ENCODE measurements around the gene ARHGEF6.
"Not testable (repeated sequence)": the region's sequence is repeated elsewhere in the genome, so short reads cannot be mapped to it uniquely, and the experiment has no call there.

Gene ARHGEF6

GRCh38 chrX:136780763-136781162, at the start of gene ARHGEF6:
Gene ARHGEF6 (minus strand): TSS chrX:136780932. CDS start chrX:136780882, 50 bp downstream.
- no peak for DNase-seq (ENCODE audit: low read depth in 2 of 2)

- DNase-seq (ENCODE audit: low read depth in 2 of 2) = no peak
Observed at GRCh38 chrX:136829413-136829812, 48.7 kb upstream of the ARHGEF6 start.

GRCh38 chrX:136828830-136829229, 48.1 kb upstream of the ARHGEF6 start:
- DNase-seq (ENCODE audit: low read depth in 2 of 2) = no peak

- no peak for DNase-seq (ENCODE audit: low read depth in 2 of 2)
Observed at GRCh38 chrX:136827026-136827425, 46.3 kb upstream of the ARHGEF6 start.

GRCh38 chrX:136825771-136826170, 45.0 kb upstream of the ARHGEF6 start:
- no peak for DNase-seq (ENCODE audit: low read depth in 2 of 2)

- no peak for DNase-seq (ENCODE audit: low read depth in 2 of 2)
Observed at GRCh38 chrX:136823175-136823574, 42.4 kb upstream of the ARHGEF6 start.

- DNase-seq (ENCODE audit: low read depth in 2 of 2) = no peak
Observed at GRCh38 chrX:136822337-136823095, 41.8 kb upstream of the ARHGEF6 start.

GRCh38 chrX:136819756-136820155, 39.0 kb upstream of the ARHGEF6 start:
- DNase-seq (ENCODE audit: low read depth in 2 of 2) = not testable (repeated sequence)

GRCh38 chrX:136819031-136819703, 38.4 kb upstream of the ARHGEF6 start:
- no peak for DNase-seq (ENCODE audit: low read depth in 2 of 2)

- no peak for DNase-seq (ENCODE audit: low read depth in 2 of 2)
Observed at GRCh38 chrX:136816975-136817374, 36.2 kb upstream of the ARHGEF6 start.

- no peak for DNase-seq (ENCODE audit: low read depth in 2 of 2)
Observed at GRCh38 chrX:136814847-136815750, 34.4 kb upstream of the ARHGEF6 start.

GRCh38 chrX:136812286-136812685, 31.6 kb upstream of the ARHGEF6 start:
- no peak for DNase-seq (ENCODE audit: low read depth in 2 of 2)

- no peak for DNase-seq (ENCODE audit: low read depth in 2 of 2)
Observed at GRCh38 chrX:136810493-136810892, 29.8 kb upstream of the ARHGEF6 start.

- no peak for DNase-seq (ENCODE audit: low read depth in 2 of 2)
Observed at GRCh38 chrX:136806891-136807410, 26.2 kb upstream of the ARHGEF6 start.

GRCh38 chrX:136802515-136802914, 21.8 kb upstream of the ARHGEF6 start:
- no peak for DNase-seq (ENCODE audit: low read depth in 2 of 2)

GRCh38 chrX:136797787-136798186, 17.1 kb upstream of the ARHGEF6 start:
- no peak for DNase-seq (ENCODE audit: low read depth in 2 of 2)

- DNase-seq (ENCODE audit: low read depth in 2 of 2) = not testable (repeated sequence)
Observed at GRCh38 chrX:136795132-136795531, 14.4 kb upstream of the ARHGEF6 start.

- DNase-seq (ENCODE audit: low read depth in 2 of 2) = not testable (repeated sequence)
Observed at GRCh38 chrX:136794660-136795059, 13.9 kb upstream of the ARHGEF6 start.

GRCh38 chrX:136794080-136794479, 13.3 kb upstream of the ARHGEF6 start:
- no peak for DNase-seq (ENCODE audit: low read depth in 2 of 2)

- DNase-seq (ENCODE audit: low read depth in 2 of 2) = no peak
Observed at GRCh38 chrX:136789856-136790255, 9.1 kb upstream of the ARHGEF6 start.

- DNase-seq (ENCODE audit: low read depth in 2 of 2) = no peak
Observed at GRCh38 chrX:136784231-136784630, 3.5 kb upstream of the ARHGEF6 start.

- DNase-seq (ENCODE audit: low read depth in 2 of 2) = no peak
Observed at GRCh38 chrX:136783159-136783558, 2.4 kb upstream of the ARHGEF6 start.
